Liver (tissue), 9 donors: ENCODE data around the gene IQUB. TPM values are rescaled to one million over a fixed set of nuclear protein-coding genes. Genes with fewer than 3 reads are reported as not detected.

Experiments used
- DNase-seq: peaks from one replicate; pipeline ENCODE4 v3.0.0-alpha.2; 2017; ENCODE audit warnings: low spot score
- H3K27ac ChIP-seq, 2 donors: one replicate each; pipeline ENCODE4 v1.7.0; 2013; ENCODE audit warnings: inconsistent platforms in 2 of 2, low read length in 2 of 2, control low read depth in 1 of 2, low read depth in 1 of 2, mild to moderate bottlenecking in 1 of 2
- H3K27me3 ChIP-seq, 4 donors: one replicate each; pipeline versions ENCODE4 v1.6.1 to v1.7.0; 2013; ENCODE audit warnings: low read length in 3 of 4, inconsistent platforms in 1 of 4, mild to moderate bottlenecking in 1 of 4, moderate library complexity in 1 of 4; ENCODE audit not compliant: control insufficient read depth in 4 of 4, insufficient read depth in 4 of 4
- H3K36me3 ChIP-seq, 4 donors: one replicate each; pipeline versions ENCODE4 v1.6.1 to v1.7.0; 2013; ENCODE audit warnings: low read length in 3 of 4, mild to moderate bottlenecking in 3 of 4, low read depth in 1 of 4, moderate library complexity in 1 of 4; ENCODE audit not compliant: control insufficient read depth in 4 of 4, insufficient read depth in 3 of 4
- H3K4me1 ChIP-seq, 4 donors: one replicate each; pipeline versions ENCODE4 v1.6.1 to v1.7.0; 2013; ENCODE audit warnings: low read length in 3 of 4, mild to moderate bottlenecking in 3 of 4, moderate library complexity in 1 of 4; ENCODE audit not compliant: control insufficient read depth in 4 of 4, insufficient read depth in 4 of 4
- H3K4me3 ChIP-seq, 3 donors: one replicate each; pipeline versions ENCODE4 v1.6.1 to v1.7.0; 2013; ENCODE audit warnings: low read length in 3 of 3, control low read depth in 1 of 3, low read depth in 1 of 3, mild to moderate bottlenecking in 1 of 3
- H3K9ac ChIP-seq, 2 donors: one replicate each; pipeline ENCODE4 v1.7.0; 2013; ENCODE audit warnings: low read length in 2 of 2, mild to moderate bottlenecking in 2 of 2, moderate library complexity in 2 of 2, control low read depth in 1 of 2, low read depth in 1 of 2
- H3K9me3 ChIP-seq, 4 donors: one replicate each; pipeline versions ENCODE4 v1.6.1 to v1.7.0; 2013; ENCODE audit warnings: low read length in 3 of 4; ENCODE audit not compliant: control insufficient read depth in 4 of 4
- GABPA ChIP-seq, 2 donors: IDR thresholded peaks in 1 of 2; conservative IDR thresholded peaks in 1 of 2; 2 replicates each; pipeline ENCODE4 v1.6.1; 2016; ENCODE audit warnings: antibody characterized with exemption in 2 of 2, mild to moderate bottlenecking in 1 of 2, moderate library complexity in 1 of 2
- HNF4A ChIP-seq, 2 donors: conservative IDR thresholded peaks; 2 replicates each; pipeline ENCODE4 v1.6.1; 2016; ENCODE audit warnings: antibody characterized with exemption in 2 of 2, mild to moderate bottlenecking in 2 of 2
- HNF4G ChIP-seq: IDR thresholded peaks from 2 replicates; pipeline ENCODE4 v1.6.1; 2016; ENCODE audit warnings: antibody characterized with exemption
- JUND ChIP-seq, 2 donors: IDR thresholded peaks; 2 replicates each; pipeline ENCODE4 v1.6.1; 2016; ENCODE audit warnings: antibody characterized with exemption in 2 of 2
- SP1 ChIP-seq: IDR thresholded peaks from 2 replicates; pipeline ENCODE4 v1.6.1; 2018; ENCODE audit warnings: antibody characterized with exemption, mild to moderate bottlenecking
- WGBS: extraction: QIAGEN DNeasy Blood & Tissue Kit; methylation state at CpG from one replicate; pipeline ENCODE4 v1.1.7; 2013; 5-methylcytosine and 5-hydroxymethylcytosine counted together
- polyA plus RNA-seq, 2 donors: library from polyadenylated mRNA; stranded (reverse) in 1 of 2; unstranded in 1 of 2; fragments of 200-250 nt in 1 of 2; fragments of >200 nt in 1 of 2; fragmentation: Nextera tagmentation in 1 of 2; extraction: Ambion mirVana in 1 of 2; gene quantifications; one replicate each; pipeline versions ENCODE4 v1.2.1 to v1.2.3, GENCODE V29; 2013 to 2015
- total RNA-seq, 2 donors: library from RNA; depleted of rRNA; stranded (reverse); fragments of >200 nt; gene quantifications; one replicate each; pipeline ENCODE4 v1.2.3, GENCODE V29; 2014
- TF ChIP-seq, protein P1 (sequence below): IDR thresholded peaks from 2 replicates; pipeline ENCODE4 v1.6.1; 2016; ENCODE audit warnings: antibody characterized with exemption, mild to moderate bottlenecking
- donor health status: healthy.
- donor health status: healthy.
- donor health status: healthy.
- donor health status: healthy.
- donor health status: healthy.

IQUB gene
- total and polyA plus RNA-seq, 4 donors: 0.03 to 0.25 (median 0.09) TPM

DNA sequence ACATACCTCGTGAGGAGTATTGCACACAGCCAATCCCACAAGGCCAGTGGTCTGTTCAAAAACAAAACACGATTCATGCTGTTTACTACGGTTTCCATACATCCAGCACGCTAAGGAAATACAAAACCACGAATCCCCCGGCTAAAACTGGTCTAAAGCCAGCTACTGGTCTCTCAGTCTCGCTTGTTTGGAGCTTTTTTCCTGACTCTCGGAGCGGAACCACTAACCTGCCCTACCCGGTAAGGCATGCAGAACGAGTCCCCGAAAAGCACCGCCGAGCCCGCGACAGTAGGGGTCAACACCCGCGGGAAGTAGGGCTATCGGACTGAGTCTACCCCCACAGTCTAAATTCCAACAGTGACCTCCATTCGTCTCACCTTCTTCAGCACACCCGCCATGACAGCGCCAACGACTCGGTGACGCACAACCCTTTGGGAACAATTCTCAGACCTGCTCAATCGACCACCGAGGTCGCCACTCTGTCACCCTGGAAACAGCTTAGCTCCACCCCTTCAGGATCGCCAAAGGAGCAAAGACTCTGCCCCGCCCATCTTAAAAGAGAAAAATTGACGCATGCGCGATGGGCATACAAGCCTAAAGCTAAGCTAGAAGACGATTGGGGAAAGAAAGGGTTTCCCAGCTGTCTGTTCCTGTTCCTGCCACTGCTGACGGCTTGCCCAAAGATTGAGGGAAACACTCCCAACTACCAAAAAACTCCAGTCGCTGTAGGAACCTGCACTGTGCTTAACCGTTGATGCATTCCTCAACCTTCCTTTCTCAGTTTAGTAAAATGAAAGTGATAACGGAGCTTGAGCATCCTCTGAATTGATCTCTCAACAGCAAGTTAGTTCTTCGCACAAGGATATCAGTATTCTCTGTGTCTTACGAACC lies 23.2 kb upstream of the IQUB start, which contains the start of gene NDUFA5 (continued):
- TF ChIP-seq, protein P1, sequence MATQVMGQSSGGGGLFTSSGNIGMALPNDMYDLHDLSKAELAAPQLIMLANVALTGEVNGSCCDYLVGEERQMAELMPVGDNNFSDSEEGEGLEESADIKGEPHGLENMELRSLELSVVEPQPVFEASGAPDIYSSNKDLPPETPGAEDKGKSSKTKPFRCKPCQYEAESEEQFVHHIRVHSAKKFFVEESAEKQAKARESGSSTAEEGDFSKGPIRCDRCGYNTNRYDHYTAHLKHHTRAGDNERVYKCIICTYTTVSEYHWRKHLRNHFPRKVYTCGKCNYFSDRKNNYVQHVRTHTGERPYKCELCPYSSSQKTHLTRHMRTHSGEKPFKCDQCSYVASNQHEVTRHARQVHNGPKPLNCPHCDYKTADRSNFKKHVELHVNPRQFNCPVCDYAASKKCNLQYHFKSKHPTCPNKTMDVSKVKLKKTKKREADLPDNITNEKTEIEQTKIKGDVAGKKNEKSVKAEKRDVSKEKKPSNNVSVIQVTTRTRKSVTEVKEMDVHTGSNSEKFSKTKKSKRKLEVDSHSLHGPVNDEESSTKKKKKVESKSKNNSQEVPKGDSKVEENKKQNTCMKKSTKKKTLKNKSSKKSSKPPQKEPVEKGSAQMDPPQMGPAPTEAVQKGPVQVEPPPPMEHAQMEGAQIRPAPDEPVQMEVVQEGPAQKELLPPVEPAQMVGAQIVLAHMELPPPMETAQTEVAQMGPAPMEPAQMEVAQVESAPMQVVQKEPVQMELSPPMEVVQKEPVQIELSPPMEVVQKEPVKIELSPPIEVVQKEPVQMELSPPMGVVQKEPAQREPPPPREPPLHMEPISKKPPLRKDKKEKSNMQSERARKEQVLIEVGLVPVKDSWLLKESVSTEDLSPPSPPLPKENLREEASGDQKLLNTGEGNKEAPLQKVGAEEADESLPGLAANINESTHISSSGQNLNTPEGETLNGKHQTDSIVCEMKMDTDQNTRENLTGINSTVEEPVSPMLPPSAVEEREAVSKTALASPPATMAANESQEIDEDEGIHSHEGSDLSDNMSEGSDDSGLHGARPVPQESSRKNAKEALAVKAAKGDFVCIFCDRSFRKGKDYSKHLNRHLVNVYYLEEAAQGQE: no peak
- TF ChIP-seq HNF4A (conservative IDR thresholded peaks at IDR 0.05) (peak; percentile 52 to 63), HNF4G (no peak), JUND (IDR thresholded peaks at IDR 0.05) (peak; percentile 67 to 76), GABPA (IDR thresholded peaks at IDR 0.05 in 1 of 2, conservative IDR thresholded peaks at IDR 0.05 in 1 of 2) (peak in 1 of 2 donors; percentile 51)

DNA sequence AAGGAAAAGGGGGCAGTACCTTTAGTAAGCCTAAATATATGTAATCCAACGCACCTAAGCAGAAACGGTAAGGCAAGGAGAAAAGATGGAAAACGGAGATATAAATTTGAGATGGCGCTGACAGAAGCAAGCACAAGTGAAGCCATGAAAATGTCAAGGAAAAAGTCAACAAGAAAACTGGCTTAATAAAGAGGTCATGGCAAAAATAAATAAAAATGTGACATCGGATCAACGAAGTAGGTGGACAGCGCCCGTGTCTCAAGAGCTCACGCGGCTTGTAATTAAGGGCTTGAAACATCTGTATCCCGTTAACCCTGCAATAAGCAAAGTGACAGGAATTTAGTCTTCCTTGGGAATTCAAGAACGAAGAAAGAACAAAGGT lies 22.6 kb upstream of the IQUB start:
- H3K27ac ChIP-seq: peak overlapping the region; percentile 60 to 94
- no peak for TF ChIP-seq SP1
- TF ChIP-seq, protein P1: peak; percentile 96
- peaks cover 1 to 25% (median 7%) of the 10 kb centered on the region in 4 donors for H3K4me1 ChIP-seq

DNA sequence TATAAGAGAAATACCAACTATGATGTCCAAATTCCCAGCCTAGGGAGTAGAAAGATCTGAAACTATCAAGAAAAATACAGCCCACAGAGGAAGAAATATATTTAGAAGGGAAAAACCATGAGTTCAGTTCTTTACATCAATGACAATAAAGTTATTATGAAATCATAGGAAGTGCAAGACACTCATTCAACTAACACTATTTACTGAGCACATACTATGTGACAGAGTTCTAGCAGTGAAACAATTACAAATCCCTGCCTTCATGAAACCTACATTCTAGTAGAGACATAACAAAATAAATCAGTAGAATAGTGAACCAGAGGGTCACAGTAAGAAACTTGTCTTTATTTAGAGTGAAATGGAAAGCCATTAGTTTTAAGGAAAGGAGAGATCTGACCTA lies 21.1 kb upstream of the IQUB start:
- Histone ChIP-seq H3K4me1 (peaks cover 1 to 25% (median 7%) of the 10 kb centered on the region in 4 donors), H3K36me3 (peaks cover 3 to 8% (median 6%) of the 10 kb centered on the region in 4 donors), H3K27ac (no peak overlapping the region), H3K27me3 (no peaks in the 10 kb centered on the region), H3K9me3 (no peaks in the 10 kb centered on the region), H3K9ac (no peak overlapping the region), H3K4me3 (no peak overlapping the region)
- DNase-seq: no peak
- TF ChIP-seq, protein P1: no peak
- no peak for TF ChIP-seq SP1

More for the DNA sequence above, 22.6 kb upstream of the IQUB start:
- Histone ChIP-seq H3K4me3 (peak overlapping the region; percentile 77 to 99 (median 77)), H3K27me3 (no peaks in the 10 kb centered on the region), H3K36me3 (peaks cover 3 to 8% (median 6%) of the 10 kb centered on the region in 4 donors), H3K9me3 (no peaks in the 10 kb centered on the region), H3K9ac (peak overlapping the region; percentile 67 to 95)
- WGBS: 5% methylated on average over 12 of the region's 12 CpGs
- DNase-seq: no peak
